ENCODE measurements around the gene CNNM4. TPM values are rescaled to one million over a fixed set of nuclear protein-coding genes. Genes with fewer than 3 reads are reported as not detected.

Gene CNNM4
- total and polyA plus RNA-seq, 4 experiments from 2014 or later, result 0.94 to 7.2 (median 6.0) TPM

DNA sequence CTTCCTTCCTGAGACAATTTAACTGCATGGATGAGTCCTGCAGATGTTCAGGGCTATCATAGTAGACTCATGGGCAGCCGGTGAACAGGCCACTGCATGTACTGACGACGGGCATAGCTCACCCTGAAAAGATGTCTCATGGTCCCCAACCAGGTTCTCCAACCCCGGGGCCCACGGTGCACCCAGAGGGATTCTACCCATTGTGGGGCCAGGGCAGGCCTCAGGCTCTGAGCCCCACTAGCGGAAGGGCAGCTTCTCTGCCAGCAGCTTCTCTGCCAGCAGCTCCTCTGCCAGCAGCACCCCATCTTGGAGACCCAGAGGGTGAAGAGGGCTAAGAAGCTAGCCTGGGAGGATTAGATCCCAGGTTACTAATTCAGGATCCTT, 3.2 kb upstream of the CNNM4 start:
- no peaks in the 10 kb centered on the region for H3K36me3 Mint-ChIP-seq
- Histone ChIP-seq H3K36me3 (ENCODE audit: insufficient read depth, low read length) (no peaks in the 10 kb centered on the region), H3K27ac (ENCODE audit: low read depth, low read length) (no peak overlapping the region), H3K4me3 (ENCODE audit: low read length in 2 of 2) (no peak overlapping the region), H3K27me3 (ENCODE audit: insufficient read depth, low read length) (no peaks in the 10 kb centered on the region), H3K9me3 (ENCODE audit: control insufficient read depth in 1 of 2, low read length in 2 of 2) (no peaks in the 10 kb centered on the region), H3K4me1 (ENCODE audit: insufficient read depth, low read length) (peaks cover 31% of the 10 kb centered on the region)
- ChIA-PET POLR2A (ENCODE audit: partially characterized antibody) (interaction anchor here (3.6 to 9.7 kb wide), 2 partner anchors 12 to 60 kb away, joined by 10 to 54 read pairs; partner anchors contain the start of gene CNNM3), CTCF (ENCODE audit: partially characterized antibody) (interaction anchor here (1.6 kb wide), 1 partner anchor 7 kb away, joined by 4 read pairs; no protein-coding TSS in a partner anchor)
- no peak for DNase-seq
- no peak overlapping the region for H3K27ac Mint-ChIP-seq
- H3K27me3 Mint-ChIP-seq, result peaks cover 0 to 2% of the 10 kb centered on the region in 2 donors
- H3K4me3 Mint-ChIP-seq, result no peak overlapping the region
- peaks cover 0 to under 1% (median 0%) of the 10 kb centered on the region in 8 donors for H3K9me3 Mint-ChIP-seq
- intact Hi-C loops (cut with micrococcal nuclease), result no loop called here
- peaks cover 20 to 33% (median 24%) of the 10 kb centered on the region in 4 donors for H3K4me1 Mint-ChIP-seq

- peak overlapping the region in 6 of 7 donors; percentile 61 to 93 (median 86) for H3K27ac Mint-ChIP-seq
- peak overlapping the region; percentile 76 for H3K27ac ChIP-seq (ENCODE audit: low read depth, low read length)
- peaks cover 0 to 2% of the 10 kb centered on the region in 2 donors for H3K27me3 Mint-ChIP-seq
- no peaks in the 10 kb centered on the region for H3K9me3 ChIP-seq (ENCODE audit: control insufficient read depth in 1 of 2, low read length in 2 of 2)
- H3K4me1 Mint-ChIP-seq, result peaks cover 32 to 48% (median 38%) of the 10 kb centered on the region in 4 donors
- ChIA-PET POLR2A (ENCODE audit: partially characterized antibody) (interaction anchor here (1.2 to 9.7 kb wide), 6 partner anchors 14 to 120 kb away, joined by 3 to 54 read pairs (median 8); partner anchors contain the start of genes ANKRD39, CNNM3 and LMAN2L), CTCF (ENCODE audit: partially characterized antibody) (interaction anchor here (1.6 to 8.1 kb wide), 4 partner anchors 9 to 205 kb away, joined by 4 to 87 read pairs (median 12); partner anchors contain the start of gene LMAN2L)
- H3K4me1 ChIP-seq (ENCODE audit: insufficient read depth, low read length), result peaks cover 46% of the 10 kb centered on the region
- no peaks in the 10 kb centered on the region for H3K27me3 ChIP-seq (ENCODE audit: insufficient read depth, low read length)
- H3K36me3 Mint-ChIP-seq, result no peaks in the 10 kb centered on the region
- peak overlapping the region in 3 of 8 donors; percentile 49 to 91 (median 87) for H3K4me3 Mint-ChIP-seq
- DNase-seq, result no peak
- peaks cover 0 to 1% (median 0%) of the 10 kb centered on the region in 8 donors for H3K9me3 Mint-ChIP-seq
- intact Hi-C loops (cut with micrococcal nuclease), result no loop called here
- H3K4me3 ChIP-seq (ENCODE audit: low read length in 2 of 2), result no peak overlapping the region
- H3K36me3 ChIP-seq (ENCODE audit: insufficient read depth, low read length), result no peaks in the 10 kb centered on the region
Measured at GRCh38 chr2:96758987-96759386, 1.7 kb upstream of the CNNM4 start.

- H3K4me1 Mint-ChIP-seq, result peaks cover 36 to 54% (median 43%) of the 10 kb centered on the region in 4 donors
- no peak for DNase-seq
- peaks cover 0 to 1% (median 0%) of the 10 kb centered on the region in 8 donors for H3K9me3 Mint-ChIP-seq
- intact Hi-C loops (cut with micrococcal nuclease), result no loop called here
- H3K27ac ChIP-seq (ENCODE audit: low read depth, low read length), result peak overlapping the region; percentile 76
- no peak overlapping the region for H3K4me3 ChIP-seq (ENCODE audit: low read length in 2 of 2)
- H3K27me3 ChIP-seq (ENCODE audit: insufficient read depth, low read length), result no peaks in the 10 kb centered on the region
- POLR2A ChIA-PET (ENCODE audit: partially characterized antibody), result interaction anchor here (0.9 to 9.7 kb wide), 8 partner anchors 14 to 121 kb away, joined by 3 to 54 read pairs (median 8); partner anchors contain the start of genes ANKRD39, CNNM3 and LMAN2L
- H3K9me3 ChIP-seq (ENCODE audit: control insufficient read depth in 1 of 2, low read length in 2 of 2), result no peaks in the 10 kb centered on the region
- H3K27me3 Mint-ChIP-seq, result peaks cover 0 to under 1% of the 10 kb centered on the region in 2 donors
- peaks cover 52% of the 10 kb centered on the region for H3K4me1 ChIP-seq (ENCODE audit: insufficient read depth, low read length)
- H3K27ac Mint-ChIP-seq, result peak overlapping the region; percentile 81 to 93 (median 91)
- H3K36me3 ChIP-seq (ENCODE audit: insufficient read depth, low read length), result no peaks in the 10 kb centered on the region
- peak overlapping the region; percentile 82 to 91 (median 87) for H3K4me3 Mint-ChIP-seq
- CTCF ChIA-PET (ENCODE audit: partially characterized antibody), result interaction anchor here (1.1 to 8.1 kb wide), 7 partner anchors 22 to 205 kb away, joined by 3 to 87 read pairs (median 10); partner anchors contain the start of gene LMAN2L
- no peaks in the 10 kb centered on the region for H3K36me3 Mint-ChIP-seq
Measured at GRCh38 chr2:96759548-96759947, 1.2 kb upstream of the CNNM4 start.

GRCh38 chr2:96760986-96761832, 507 bp downstream of the CNNM4 start:
- peak in 4 of 5 donors; percentile 46 to 89 (median 86) for DNase-seq
- no peaks in the 10 kb centered on the region for H3K27me3 ChIP-seq (ENCODE audit: insufficient read depth, low read length)
- no peaks in the 10 kb centered on the region for H3K27me3 Mint-ChIP-seq
- H3K9me3 Mint-ChIP-seq, result peaks cover 0 to 1% (median 0%) of the 10 kb centered on the region in 8 donors
- peaks cover 58% of the 10 kb centered on the region for H3K4me1 ChIP-seq (ENCODE audit: insufficient read depth, low read length)
- intact Hi-C loops (cut with micrococcal nuclease), result loop anchor here (1.0 to 5.0 kb wide), 9 partner anchors 21 to 354 kb away; partner anchors contain the start of genes ANKRD39, ARID5A, CNNM3 and KANSL3
- CTCF ChIA-PET (ENCODE audit: partially characterized antibody), result interaction anchor here (0.8 to 8.1 kb wide), 23 partner anchors 9 to 295 kb away, joined by 3 to 87 read pairs (median 4); partner anchors contain the start of genes ANKRD39, KANSL3 and LMAN2L
- H3K36me3 Mint-ChIP-seq, result no peaks in the 10 kb centered on the region
- no peaks in the 10 kb centered on the region for H3K9me3 ChIP-seq (ENCODE audit: control insufficient read depth in 1 of 2, low read length in 2 of 2)
- H3K4me3 Mint-ChIP-seq, result peak overlapping the region; percentile 78 to 92 (median 86)
- peak overlapping the region; percentile 64 for H3K27ac ChIP-seq (ENCODE audit: low read depth, low read length)
- H3K4me3 ChIP-seq (ENCODE audit: low read length in 2 of 2), result peak overlapping the region; percentile 67 to 89
- H3K4me1 Mint-ChIP-seq, result peaks cover 36 to 64% (median 49%) of the 10 kb centered on the region in 4 donors
- H3K27ac Mint-ChIP-seq, result peak overlapping the region; percentile 23 to 93 (median 77)
- POLR2A ChIA-PET (ENCODE audit: partially characterized antibody), result interaction anchor here (0.8 to 9.7 kb wide), 23 partner anchors 13 to 884 kb away, joined by 3 to 54 read pairs (median 5); partner anchors contain the start of genes ANKRD36, ANKRD39, CNNM3 and COX5B
- no peaks in the 10 kb centered on the region for H3K36me3 ChIP-seq (ENCODE audit: insufficient read depth, low read length)

DNA sequence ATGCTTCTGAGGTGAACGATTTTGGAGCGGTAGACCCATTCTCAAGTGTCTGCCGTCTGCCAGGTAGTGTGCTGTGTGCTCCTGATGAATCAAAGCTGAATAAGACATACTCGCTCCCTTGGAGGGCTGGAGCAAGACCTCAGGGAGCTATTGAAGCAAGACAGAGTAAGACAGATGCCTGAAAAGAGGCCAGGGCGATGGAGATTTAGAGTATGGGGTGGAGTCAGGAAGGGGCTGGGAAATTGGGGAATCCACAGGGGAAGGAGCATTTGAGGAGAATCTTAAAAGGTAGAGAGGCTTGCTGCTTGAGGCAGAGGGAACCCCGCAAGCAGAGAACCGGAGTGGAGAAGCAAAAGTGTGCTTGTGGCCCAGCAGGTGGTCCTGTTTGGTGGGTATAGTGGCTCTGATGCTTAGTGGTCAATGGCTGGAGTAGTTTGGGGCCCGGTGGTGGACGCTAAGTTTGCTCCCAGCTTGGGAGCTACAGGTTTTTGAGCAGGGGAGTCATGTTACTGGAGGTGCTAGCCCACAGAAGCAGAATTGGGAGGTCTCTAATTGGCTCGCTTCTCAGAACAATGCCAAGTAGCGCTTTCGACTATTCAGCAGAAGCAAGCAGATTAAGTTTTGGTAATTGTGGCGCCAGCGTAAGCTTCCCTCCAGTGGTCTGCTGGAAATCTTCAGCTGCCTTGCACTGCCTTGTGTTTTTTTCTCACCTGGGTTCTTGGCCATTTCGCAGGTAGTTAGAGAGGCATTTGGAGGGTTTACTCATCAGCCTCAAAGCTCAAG, 2.0 kb downstream of the CNNM4 start:
- H3K4me1 ChIP-seq (ENCODE audit: insufficient read depth, low read length), result peaks cover 58% of the 10 kb centered on the region
- Mint-ChIP-seq H3K27me3 (no peaks in the 10 kb centered on the region), H3K36me3 (peaks cover 0 to 1% of the 10 kb centered on the region in 2 donors), H3K4me1 (peaks cover 46 to 78% (median 61%) of the 10 kb centered on the region in 4 donors), H3K9me3 (peaks cover 0 to 1% (median 0%) of the 10 kb centered on the region in 8 donors), H3K27ac (peak overlapping the region; percentile 23 to 93 (median 77)), H3K4me3 (peak overlapping the region; percentile 78 to 92 (median 86))
- DNase-seq, result no peak
- H3K36me3 ChIP-seq (ENCODE audit: insufficient read depth, low read length), result no peaks in the 10 kb centered on the region
- H3K9me3 ChIP-seq (ENCODE audit: control insufficient read depth in 1 of 2, low read length in 2 of 2), result no peaks in the 10 kb centered on the region
- no peaks in the 10 kb centered on the region for H3K27me3 ChIP-seq (ENCODE audit: insufficient read depth, low read length)
- ChIA-PET POLR2A (ENCODE audit: partially characterized antibody) (interaction anchor here (0.7 to 9.7 kb wide), 9 partner anchors 11 to 355 kb away, joined by 3 to 54 read pairs (median 5); partner anchors contain the start of genes ANKRD39, CNNM3 and KANSL3), CTCF (ENCODE audit: partially characterized antibody) (interaction anchor here (0.7 to 8.1 kb wide), 32 partner anchors 11 to 355 kb away, joined by 3 to 87 read pairs (median 4); partner anchors contain the start of genes ANKRD39, KANSL3 and LMAN2L)
- H3K27ac ChIP-seq (ENCODE audit: low read depth, low read length), result peak overlapping the region; percentile 13
- H3K4me3 ChIP-seq (ENCODE audit: low read length in 2 of 2), result peak overlapping the region; percentile 32 to 39
- intact Hi-C loops (cut with micrococcal nuclease), result loop anchor here (5.0 kb wide), 3 partner anchors 55 to 200 kb away; partner anchors contain the start of genes ANKRD39 and CNNM3

All from CD4-positive, alpha-beta memory T cell (primary cell).